Astrocyte of the spinal cord (primary cell): ENCODE results near the gene SLCO2A1.

Experiments used
- DNase-seq: peaks from one replicate; pipeline ENCODE4 v3.0.0; 2011; ENCODE audit warnings: low read depth, low spot score
- H3K4me3 ChIP-seq: 2 replicates; pipeline ENCODE4 v1.5.1; 2011; ENCODE audit warnings: low read depth, mild to moderate bottlenecking, low read length, moderate library complexity
- CTCF ChIP-seq: IDR thresholded peaks from 2 replicates; pipeline ENCODE4 v1.5.1; 2012; ENCODE audit warnings: low read depth, mild to moderate bottlenecking, low read length, inconsistent platforms
- in situ Hi-C: cut with HindIII; loops from 2 replicates; pipeline ENCODE4 v1.10.0; 2017; ENCODE audit warnings: low sequenced_read_pairs

Gene SLCO2A1

GRCh38 chr3:133987136-133987535 is 42.6 kb downstream of the SLCO2A1 start:
- DNase-seq = no peak
- TF ChIP-seq CTCF = no peak
- in situ Hi-C loops = no loop called here
- no peak overlapping the region for H3K4me3 ChIP-seq

GRCh38 chr3:133986311-133986710 is 43.4 kb downstream of the SLCO2A1 start:
- DNase-seq = no peak
- no peak overlapping the region for H3K4me3 ChIP-seq
- no peak for TF ChIP-seq CTCF
- in situ Hi-C loops = no loop called here

GRCh38 chr3:133984975-133985374 is 44.8 kb downstream of the SLCO2A1 start:
- no peak for TF ChIP-seq CTCF
- in situ Hi-C loops = no loop called here
- H3K4me3 ChIP-seq = no peak overlapping the region

GRCh38 chr3:133983576-133984560 is 45.9 kb downstream of the SLCO2A1 start:
- H3K4me3 ChIP-seq = no peak overlapping the region
- DNase-seq = no peak
- TF ChIP-seq CTCF = no peak
- in situ Hi-C loops = no loop called here

More at GRCh38 chr3:133984975-133985374, 44.8 kb downstream of the SLCO2A1 start:
- no peak for DNase-seq

- no peak for TF ChIP-seq CTCF
- no peak for DNase-seq
- in situ Hi-C loops = no loop called here
- H3K4me3 ChIP-seq = no peak overlapping the region
Observed at GRCh38 chr3:133983126-133983525, 46.6 kb downstream of the SLCO2A1 start.

- no peak for DNase-seq
- no peak for TF ChIP-seq CTCF
- H3K4me3 ChIP-seq = no peak overlapping the region
- in situ Hi-C loops = no loop called here
Observed at GRCh38 chr3:133980550-133980949, 49.2 kb downstream of the SLCO2A1 start.
